Astrocyte of the hippocampus (primary cell): ENCODE results near the gene HPCAL1.
A peak's percentile ranks its signal among the peaks of the same experiment; 100 is the strongest.

Experiments used
- DNase-seq: peaks from one replicate; pipeline ENCODE4 v3.0.0; 2011; ENCODE audit warnings: low read depth, low spot score

HPCAL1 gene

GRCh38 chr2:10422251-10422650, 119.5 kb downstream of the HPCAL1 start:
- DNase-seq = no peak

DNA sequence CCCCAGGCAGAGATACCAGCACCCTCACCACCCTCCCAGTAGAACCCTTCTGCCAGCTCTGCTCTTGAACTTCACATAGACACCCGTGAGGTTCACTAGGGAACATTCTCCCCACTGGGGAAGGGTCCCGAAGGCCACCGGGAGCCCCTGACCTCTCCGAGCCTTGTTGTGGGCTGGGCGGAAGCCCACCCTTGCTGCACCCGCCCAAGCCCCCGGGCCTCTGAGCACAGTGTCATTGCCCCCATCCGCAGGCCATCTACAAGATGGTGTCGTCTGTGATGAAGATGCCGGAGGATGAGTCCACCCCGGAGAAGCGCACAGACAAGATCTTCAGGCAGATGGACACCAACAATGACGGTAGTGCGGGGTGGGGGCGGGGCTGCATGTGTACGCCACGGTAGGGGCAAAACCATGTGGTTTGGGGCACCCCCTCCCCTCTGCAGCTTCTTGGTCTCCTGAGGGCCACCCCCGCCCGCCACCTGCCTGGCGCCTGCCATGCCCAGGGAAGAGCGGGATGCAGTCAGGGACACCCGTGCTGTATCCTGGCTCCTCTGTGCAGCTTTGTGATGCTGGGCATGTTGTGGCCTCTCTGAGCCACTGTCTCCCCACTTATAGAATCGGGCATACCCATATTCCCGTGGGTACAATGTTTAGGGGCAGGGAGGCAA, 120.2 kb downstream of the HPCAL1 start:
- DNase-seq = no peak

DNA sequence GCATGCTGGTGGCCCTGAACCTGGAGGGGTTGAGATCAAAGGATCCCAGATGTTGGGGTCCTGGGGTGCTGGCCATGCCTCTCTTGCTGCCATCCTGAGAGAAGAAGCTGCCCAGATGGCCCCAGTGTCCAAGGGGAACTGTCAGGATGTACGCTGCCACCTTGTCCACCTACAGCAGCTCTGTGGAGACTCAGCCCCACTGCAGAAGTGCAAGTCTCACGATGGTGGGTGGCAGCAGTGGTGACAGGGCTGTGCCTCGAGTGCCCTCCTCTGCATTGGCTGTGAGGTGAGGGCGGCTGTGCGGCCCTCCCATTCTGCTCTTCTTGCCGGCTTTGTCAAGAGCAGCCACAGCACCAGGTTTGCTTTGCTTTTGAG, 120.7 kb downstream of the HPCAL1 start:
- no peak for DNase-seq

- peak; percentile 94 for DNase-seq
Observed at GRCh38 chr2:10424051-10424450, 121.3 kb downstream of the HPCAL1 start.

- DNase-seq = no peak
Observed at GRCh38 chr2:10424916-10425505, 122.3 kb downstream of the HPCAL1 start.

DNA sequence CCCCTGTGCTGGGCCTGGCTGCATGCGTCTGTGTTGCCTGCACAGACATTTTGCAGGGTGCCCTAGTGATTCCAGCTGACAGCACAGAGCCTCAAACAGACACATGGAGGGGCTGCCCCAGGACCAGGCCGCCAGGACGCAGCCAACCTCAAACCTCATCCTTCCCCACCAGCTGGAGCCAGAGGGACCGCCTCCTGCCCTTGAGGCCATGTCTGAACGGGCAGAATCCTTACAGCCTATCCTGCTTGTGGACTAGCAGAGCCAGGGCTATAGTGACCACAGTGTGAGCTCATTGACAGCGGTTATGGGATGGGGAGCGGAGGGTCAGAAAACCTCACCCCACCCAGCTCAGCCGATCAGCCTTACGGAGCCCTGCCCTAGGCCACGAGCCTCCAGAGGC, 123.0 kb downstream of the HPCAL1 start:
- DNase-seq = no peak

- DNase-seq = no peak
Observed at GRCh38 chr2:10426726-10427617, 124.3 kb downstream of the HPCAL1 start.

DNA sequence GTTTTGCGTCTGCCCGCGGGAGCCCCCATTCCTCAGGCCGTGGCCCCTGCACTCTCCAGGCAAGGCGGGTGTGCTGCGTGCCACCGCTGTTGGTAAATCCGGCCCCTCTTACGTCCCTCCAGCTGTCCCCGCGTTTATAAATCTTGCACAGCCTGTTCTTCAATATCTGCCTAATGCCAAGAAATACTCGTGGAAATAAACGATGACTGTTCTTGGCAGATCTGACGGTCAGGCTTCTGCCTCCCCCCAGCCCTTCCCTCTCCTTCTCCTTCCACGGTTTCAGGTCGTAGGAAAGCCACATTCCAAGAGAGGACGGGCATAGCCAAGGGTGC, 124.9 kb downstream of the HPCAL1 start:
- no peak for DNase-seq

DNA sequence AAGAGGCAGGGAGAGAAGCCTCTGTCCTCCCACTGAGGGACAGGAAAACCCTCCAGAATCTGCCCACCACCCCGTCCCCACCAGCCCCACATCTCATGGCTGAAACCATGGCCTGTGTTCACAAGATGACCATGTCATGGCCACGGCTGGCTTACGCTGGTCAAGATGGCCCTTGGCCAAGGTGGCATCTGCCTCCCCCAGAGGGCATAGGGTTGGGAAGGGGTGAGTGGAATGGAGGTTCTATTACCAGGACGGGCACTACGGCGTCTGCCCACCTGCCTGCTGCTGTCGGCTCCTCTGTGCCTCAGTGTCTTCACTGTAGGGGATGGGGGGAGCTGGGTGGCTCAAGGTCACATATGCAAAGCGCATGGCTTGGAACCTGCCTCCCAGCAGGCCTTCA, 125.7 kb downstream of the HPCAL1 start:
- no peak for DNase-seq

DNA sequence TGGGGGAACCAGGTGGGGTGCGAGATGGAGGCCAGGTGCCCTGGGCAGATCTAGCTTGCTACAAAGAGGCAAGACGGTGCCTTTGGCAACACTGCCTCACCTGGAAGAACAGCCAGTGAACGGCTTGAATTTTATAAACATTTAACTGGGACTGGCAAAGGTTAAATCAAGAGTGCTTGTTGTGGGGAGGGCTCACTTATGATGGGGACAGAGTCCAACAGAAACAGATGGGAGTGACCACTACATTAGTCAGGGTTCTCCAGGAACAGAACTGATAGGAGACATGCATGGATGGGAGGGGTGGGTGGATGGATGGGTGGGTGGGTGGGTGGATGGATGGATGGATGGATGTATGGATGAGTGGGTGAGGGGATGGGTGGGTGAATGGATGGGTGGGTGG, 126.2 kb downstream of the HPCAL1 start:
- no peak for DNase-seq

GRCh38 chr2:10430886-10431622, 128.3 kb downstream of the HPCAL1 start:
- no peak for DNase-seq

- no peak for DNase-seq
Observed at GRCh38 chr2:10431797-10432196, 129.1 kb downstream of the HPCAL1 start.

GRCh38 chr2:10432311-10433181, 129.8 kb downstream of the HPCAL1 start:
- no peak for DNase-seq

- DNase-seq = no peak
Observed at GRCh38 chr2:10433264-10433946, 130.7 kb downstream of the HPCAL1 start.

GRCh38 chr2:10433947-10434885, 131.5 kb downstream of the HPCAL1 start:
- no peak for DNase-seq

DNA sequence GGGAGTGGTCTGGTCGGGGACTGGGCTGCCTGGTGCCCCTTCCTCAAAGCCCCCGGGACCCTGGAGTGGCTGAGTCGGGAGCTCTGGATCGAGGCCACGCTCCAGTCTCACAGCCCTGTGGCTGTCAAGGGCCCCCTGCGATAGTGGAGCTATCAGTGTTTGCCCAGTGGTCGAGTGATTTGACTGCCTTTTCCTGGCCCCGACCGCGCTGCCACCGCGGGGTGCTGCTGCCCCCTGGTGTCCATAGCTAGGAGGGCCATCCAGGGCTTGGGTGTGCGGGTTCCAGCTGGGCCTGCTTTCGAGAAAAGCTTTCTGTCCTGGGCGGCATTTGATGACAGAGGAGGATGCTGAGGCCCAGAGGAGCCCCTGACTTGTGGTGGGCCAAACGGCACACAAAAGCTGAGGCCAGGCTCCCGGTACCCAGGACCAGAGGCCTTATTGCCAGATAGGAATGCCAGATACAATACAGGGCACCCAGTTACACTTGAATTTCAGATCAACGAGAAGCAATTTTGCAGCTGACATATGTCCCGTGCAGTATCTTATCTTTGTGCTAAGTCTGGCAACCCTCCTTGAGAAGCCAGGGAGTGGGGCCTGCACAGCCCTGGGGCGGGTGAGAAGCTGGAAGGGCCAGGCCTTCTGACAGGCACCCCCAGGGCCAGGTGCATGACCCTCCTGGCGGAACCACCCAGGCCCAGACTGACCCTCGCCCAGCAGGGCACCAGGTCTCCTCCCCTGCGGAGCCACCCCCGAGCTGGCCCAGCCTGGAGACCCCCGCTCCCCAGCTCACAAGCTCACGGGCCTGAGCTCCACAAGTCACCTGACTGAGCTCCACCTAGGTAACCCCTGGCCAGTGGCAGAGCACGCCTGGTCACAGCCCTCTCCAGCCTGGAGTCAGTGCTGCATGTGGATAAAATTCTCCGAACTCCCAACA, 132.4 kb downstream of the HPCAL1 start:
- peak; percentile 87 for DNase-seq

DNA sequence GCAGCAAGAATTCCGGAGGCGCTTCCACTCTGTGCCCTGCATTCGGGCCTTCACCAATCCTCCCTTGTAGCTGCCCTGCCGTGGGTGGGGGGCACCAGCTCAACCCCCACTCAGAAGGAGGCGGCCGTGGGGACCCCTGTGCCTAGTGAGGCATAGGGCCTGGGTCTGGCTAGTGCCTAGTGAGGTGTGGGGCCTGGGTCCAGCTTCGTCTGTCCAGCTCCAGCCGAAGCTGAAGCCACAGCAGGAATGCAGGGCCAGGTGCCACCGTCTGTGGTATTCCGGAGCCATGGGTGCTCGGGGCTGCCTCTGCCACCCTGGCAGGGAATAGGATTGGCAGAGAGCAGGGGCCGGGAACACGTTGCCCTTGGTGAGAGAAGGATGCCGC, 133.1 kb downstream of the HPCAL1 start:
- no peak for DNase-seq

DNA sequence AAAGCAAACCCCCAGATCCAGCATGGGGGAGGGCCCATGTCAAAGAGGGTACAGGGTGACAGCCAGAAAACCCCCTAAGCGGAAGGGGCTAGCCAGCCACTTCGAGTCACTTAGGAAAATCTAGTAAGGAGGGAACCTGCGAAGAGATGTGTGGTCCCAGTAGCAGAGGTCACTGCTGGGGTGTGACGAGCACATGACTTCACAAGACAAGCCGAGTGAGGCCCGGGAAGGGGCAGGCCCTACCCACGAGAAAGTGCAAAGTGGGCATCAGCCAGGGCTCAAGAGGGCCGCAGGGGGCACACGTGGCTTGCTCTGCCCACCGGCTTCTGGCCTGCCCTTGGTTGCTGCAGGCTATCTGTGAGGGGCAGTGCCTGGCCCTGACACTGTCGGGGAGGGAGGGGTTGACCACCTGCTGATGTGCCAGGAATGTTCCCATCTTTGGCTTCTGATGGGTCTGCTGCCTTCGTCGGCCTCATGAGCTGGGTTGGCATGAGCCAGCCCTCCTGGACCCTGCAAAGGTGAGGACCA, 133.9 kb downstream of the HPCAL1 start:
- no peak for DNase-seq
